ENCODE measurements around the gene TAL2.

DNA sequence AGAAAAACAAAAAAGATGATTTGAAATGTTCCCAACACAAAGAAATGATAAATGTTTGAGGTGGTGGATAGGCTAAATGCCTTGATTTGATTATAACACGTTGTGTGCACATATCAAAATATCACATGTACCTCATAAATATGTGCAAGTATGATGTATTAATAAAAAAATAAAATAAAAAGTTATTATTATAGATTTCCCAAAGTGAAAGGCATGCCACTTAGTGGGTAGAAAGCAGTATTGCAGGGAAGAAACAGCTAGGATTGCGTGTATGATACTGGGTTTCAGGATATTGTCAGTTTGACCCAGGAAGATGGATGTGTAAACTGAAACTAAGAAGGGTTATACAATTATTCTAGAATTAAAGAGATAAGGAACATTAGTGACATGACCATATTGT lies 28.5 kb downstream of the TAL2 start:
- peak in 2 of 6 experiments; percentile 14 to 41 for TF ChIP-seq CTCF (IDR thresholded peaks at IDR 0.05)
- no peak for TF ChIP-seq POLR2A (IDR thresholded peaks at IDR 0.05)
